ENCODE results near the gene RAP1GAP2.

Gene RAP1GAP2

GRCh38 chr17:2952174-2952845, 156.1 kb downstream of the RAP1GAP2 start:
- no peak for DNase-seq

- DNase-seq = peak; percentile 67
These were observed 158.7 kb downstream of the RAP1GAP2 start for GRCh38 chr17:2954898-2955445.

GRCh38 chr17:2955931-2956582, 159.8 kb downstream of the RAP1GAP2 start:
- DNase-seq = no peak

GRCh38 chr17:2957631-2958286, 161.5 kb downstream of the RAP1GAP2 start:
- no peak for DNase-seq

GRCh38 chr17:2958706-2959222, 162.5 kb downstream of the RAP1GAP2 start:
- DNase-seq = no peak

GRCh38 chr17:2959371-2960130, 163.3 kb downstream of the RAP1GAP2 start:
- DNase-seq = no peak

- no peak for DNase-seq
These were observed 165.2 kb downstream of the RAP1GAP2 start for GRCh38 chr17:2961446-2961845.

GRCh38 chr17:2962236-2962635, 166.0 kb downstream of the RAP1GAP2 start:
- no peak for DNase-seq

- DNase-seq = no peak
These were observed 166.5 kb downstream of the RAP1GAP2 start for GRCh38 chr17:2962729-2963128.

- DNase-seq = no peak
These were observed 167.2 kb downstream of the RAP1GAP2 start for GRCh38 chr17:2963332-2964027.

- no peak for DNase-seq
These were observed 167.8 kb downstream of the RAP1GAP2 start for GRCh38 chr17:2964028-2964356.

GRCh38 chr17:2964370-2964769, 168.1 kb downstream of the RAP1GAP2 start:
- DNase-seq = no peak

GRCh38 chr17:2964831-2965230, 168.6 kb downstream of the RAP1GAP2 start:
- DNase-seq = no peak

GRCh38 chr17:2965621-2966595, 169.7 kb downstream of the RAP1GAP2 start:
- no peak for DNase-seq

- no peak for DNase-seq
These were observed 171.3 kb downstream of the RAP1GAP2 start for GRCh38 chr17:2967515-2967914.

GRCh38 chr17:2971851-2972250, 175.6 kb downstream of the RAP1GAP2 start:
- DNase-seq = no peak

GRCh38 chr17:2972749-2973148, 176.5 kb downstream of the RAP1GAP2 start:
- DNase-seq = no peak

GRCh38 chr17:2974347-2974746, 178.1 kb downstream of the RAP1GAP2 start:
- no peak for DNase-seq

- peak; percentile 51 for DNase-seq
These were observed 179.3 kb downstream of the RAP1GAP2 start for GRCh38 chr17:2975469-2975958.

GRCh38 chr17:2977157-2977556, 180.9 kb downstream of the RAP1GAP2 start:
- DNase-seq = no peak

- no peak for DNase-seq
These were observed 181.9 kb downstream of the RAP1GAP2 start for GRCh38 chr17:2978116-2978515.

Data from NCI-H1048 (cell line).